ENCODE measurements around the gene FTH1. TPM values are rescaled to one million over a fixed set of nuclear protein-coding genes. Genes with fewer than 3 reads are reported as not detected.

Gene FTH1
- polyA plus RNA-seq, 1 donor from 2014 or later = 597 TPM

DNA sequence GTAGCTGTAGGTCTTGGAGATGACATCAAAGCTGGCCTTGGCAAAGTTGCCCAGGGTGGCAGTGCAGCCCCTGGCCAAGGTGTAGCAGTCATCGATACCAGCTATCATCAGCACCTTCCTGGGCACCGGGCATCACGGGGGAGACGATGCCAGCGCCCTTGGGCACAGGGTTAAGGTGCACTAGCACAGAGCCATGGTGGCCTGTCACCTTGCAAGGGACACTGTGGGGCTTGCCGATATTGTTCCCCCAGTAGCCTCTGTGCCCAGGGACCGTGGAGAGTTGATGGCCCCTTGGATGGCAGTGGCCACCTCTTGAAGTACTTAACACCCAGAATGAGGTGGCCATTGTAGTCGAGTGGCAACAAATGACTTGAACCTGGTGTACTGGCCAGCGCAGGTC is 44.4 kb upstream of the FTH1 start:
- Histone ChIP-seq H2AFZ (ENCODE audit: low read depth, low read length) (no peak overlapping the region), H3K27ac (ENCODE audit: low read length) (no peak overlapping the region), H4K20me1 (ENCODE audit: insufficient read depth) (no peaks in the 10 kb centered on the region), H3K9me3 (ENCODE audit: low read length) (no peaks in the 10 kb centered on the region), H3K9ac (ENCODE audit: low read length) (no peak overlapping the region), H3K79me2 (replicated peaks; ENCODE audit: insufficient read depth, low read length) (no peaks in the 10 kb centered on the region), H3F3A (ENCODE audit: insufficient read depth, low read length, poor library complexity, severe bottlenecking) (no peaks in the 10 kb centered on the region), H3K9me2 (ENCODE audit: insufficient read depth, low read length) (no peaks in the 10 kb centered on the region), H3K27me3 (ENCODE audit: insufficient read depth, low read depth, low read length) (no peaks in the 10 kb centered on the region), H3K4me2 (ENCODE audit: low read length) (no peak overlapping the region), H3K36me3 (ENCODE audit: insufficient read depth, low read length) (no peaks in the 10 kb centered on the region), H3K4me3 (ENCODE audit: low read length) (no peak overlapping the region)
- no peak for TF ChIP-seq POLR2AphosphoS5 (IDR thresholded peaks at IDR 0.05)
- TF ChIP-seq EZH2 (IDR thresholded peaks at IDR 0.05; ENCODE audit: borderline replicate concordance, insufficient read depth, low read length, poor library complexity, severe bottlenecking) = no peak
- TF ChIP-seq MXI1 (conservative IDR thresholded peaks at IDR 0.05; ENCODE audit: poor library complexity, severe bottlenecking) = no peak
- no peak for TF ChIP-seq RAD21 (conservative IDR thresholded peaks at IDR 0.05)
- TF ChIP-seq REST (IDR thresholded peaks at IDR 0.05; ENCODE audit: borderline replicate concordance) = no peak
- no peak for TF ChIP-seq TAF1 (IDR thresholded peaks at IDR 0.05; ENCODE audit: low read depth)
- TF ChIP-seq, protein P1, sequence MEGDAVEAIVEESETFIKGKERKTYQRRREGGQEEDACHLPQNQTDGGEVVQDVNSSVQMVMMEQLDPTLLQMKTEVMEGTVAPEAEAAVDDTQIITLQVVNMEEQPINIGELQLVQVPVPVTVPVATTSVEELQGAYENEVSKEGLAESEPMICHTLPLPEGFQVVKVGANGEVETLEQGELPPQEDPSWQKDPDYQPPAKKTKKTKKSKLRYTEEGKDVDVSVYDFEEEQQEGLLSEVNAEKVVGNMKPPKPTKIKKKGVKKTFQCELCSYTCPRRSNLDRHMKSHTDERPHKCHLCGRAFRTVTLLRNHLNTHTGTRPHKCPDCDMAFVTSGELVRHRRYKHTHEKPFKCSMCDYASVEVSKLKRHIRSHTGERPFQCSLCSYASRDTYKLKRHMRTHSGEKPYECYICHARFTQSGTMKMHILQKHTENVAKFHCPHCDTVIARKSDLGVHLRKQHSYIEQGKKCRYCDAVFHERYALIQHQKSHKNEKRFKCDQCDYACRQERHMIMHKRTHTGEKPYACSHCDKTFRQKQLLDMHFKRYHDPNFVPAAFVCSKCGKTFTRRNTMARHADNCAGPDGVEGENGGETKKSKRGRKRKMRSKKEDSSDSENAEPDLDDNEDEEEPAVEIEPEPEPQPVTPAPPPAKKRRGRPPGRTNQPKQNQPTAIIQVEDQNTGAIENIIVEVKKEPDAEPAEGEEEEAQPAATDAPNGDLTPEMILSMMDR (IDR thresholded peaks at IDR 0.05; ENCODE audit: poor library complexity, severe bottlenecking) = no peak
- TF ChIP-seq SMC3 (conservative IDR thresholded peaks at IDR 0.05; ENCODE audit: poor library complexity) = no peak
- no peak for TF ChIP-seq EP300 (conservative IDR thresholded peaks at IDR 0.05; ENCODE audit: poor library complexity, severe bottlenecking)

DNA sequence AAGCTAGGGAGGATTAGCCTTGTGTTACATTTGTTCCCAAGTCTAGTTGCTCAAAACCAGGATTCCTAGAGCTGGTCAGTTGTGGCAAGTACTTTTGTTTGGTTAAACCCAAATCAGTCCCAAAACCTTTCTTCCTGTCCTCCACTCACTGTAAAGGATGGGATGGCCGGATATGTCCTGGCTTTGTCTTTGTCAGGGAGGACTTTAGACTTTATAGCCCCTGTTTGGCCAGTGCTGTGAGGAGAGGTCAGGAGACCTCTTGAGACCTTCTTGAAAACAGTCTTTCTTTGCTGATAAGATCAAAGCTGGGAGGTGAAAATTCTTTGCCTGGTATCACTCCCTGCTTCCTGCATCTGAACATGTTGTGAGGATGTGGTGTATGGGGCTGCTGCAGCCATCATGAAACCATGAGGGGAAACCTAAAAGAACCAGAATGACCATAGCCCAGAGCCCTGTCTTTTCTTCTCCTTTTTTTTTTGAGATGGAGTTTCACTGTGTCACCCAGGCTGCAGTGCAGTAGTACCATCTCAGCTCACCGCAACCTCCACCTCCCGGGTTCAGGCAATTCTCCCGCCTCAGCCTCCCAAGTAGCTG is 43.6 kb upstream of the FTH1 start:
- Histone ChIP-seq H3F3A (ENCODE audit: insufficient read depth, low read length, poor library complexity, severe bottlenecking) (no peaks in the 10 kb centered on the region), H3K27ac (ENCODE audit: low read length) (no peak overlapping the region), H4K20me1 (ENCODE audit: insufficient read depth) (no peaks in the 10 kb centered on the region), H3K36me3 (ENCODE audit: insufficient read depth, low read length) (no peaks in the 10 kb centered on the region), H3K4me2 (ENCODE audit: low read length) (no peak overlapping the region), H3K27me3 (ENCODE audit: insufficient read depth, low read depth, low read length) (no peaks in the 10 kb centered on the region), H3K9ac (ENCODE audit: low read length) (no peak overlapping the region), H2AFZ (ENCODE audit: low read depth, low read length) (no peak overlapping the region), H3K9me2 (ENCODE audit: insufficient read depth, low read length) (no peaks in the 10 kb centered on the region), H3K9me3 (ENCODE audit: low read length) (no peaks in the 10 kb centered on the region), H3K79me2 (replicated peaks; ENCODE audit: insufficient read depth, low read length) (no peaks in the 10 kb centered on the region), H3K4me3 (ENCODE audit: low read length) (no peak overlapping the region)
- TF ChIP-seq SMC3 (conservative IDR thresholded peaks at IDR 0.05; ENCODE audit: poor library complexity) (no peak), MXI1 (conservative IDR thresholded peaks at IDR 0.05; ENCODE audit: poor library complexity, severe bottlenecking) (no peak), EP300 (conservative IDR thresholded peaks at IDR 0.05; ENCODE audit: poor library complexity, severe bottlenecking) (no peak), REST (IDR thresholded peaks at IDR 0.05; ENCODE audit: borderline replicate concordance) (no peak), POLR2AphosphoS5 (IDR thresholded peaks at IDR 0.05) (no peak), TAF1 (IDR thresholded peaks at IDR 0.05; ENCODE audit: low read depth) (no peak), RAD21 (conservative IDR thresholded peaks at IDR 0.05) (no peak), EZH2 (IDR thresholded peaks at IDR 0.05; ENCODE audit: borderline replicate concordance, insufficient read depth, low read length, poor library complexity, severe bottlenecking) (no peak)
- TF ChIP-seq, protein P1 (IDR thresholded peaks at IDR 0.05; ENCODE audit: poor library complexity, severe bottlenecking) = no peak
